Measurements from ENCODE around the gene PLXNA4. TPM values are rescaled to one million over a fixed set of nuclear protein-coding genes. Genes with fewer than 3 reads are reported as not detected.

Gene PLXNA4
- total RNA-seq, 1 experiment from 2014 or later: not detected

DNA sequence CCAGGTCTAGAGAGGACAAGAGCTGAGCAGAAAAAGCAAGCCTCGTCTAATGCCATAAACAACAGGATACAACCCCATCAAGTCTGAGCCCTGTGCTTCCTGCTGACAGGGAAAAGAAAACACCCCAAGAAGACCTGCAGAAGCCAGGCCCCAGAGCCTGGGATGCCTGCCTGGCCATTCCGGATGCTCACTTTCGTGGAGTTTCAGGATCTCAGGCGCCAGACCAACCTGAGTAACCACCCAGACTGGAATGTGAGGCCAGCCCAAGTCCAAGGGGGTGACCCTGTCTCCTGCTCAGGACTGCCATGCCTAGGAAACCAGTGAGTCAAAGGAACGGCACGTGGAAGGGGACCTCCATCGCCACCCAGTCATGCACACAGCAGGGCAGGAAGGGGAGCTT lies 74.3 kb downstream of the PLXNA4 start:
- no peaks in the 10 kb centered on the region for H3K79me2 ChIP-seq (ENCODE audit: insufficient read depth, low read length)
- H3K9me2 ChIP-seq (ENCODE audit: insufficient read depth): no peaks in the 10 kb centered on the region
- H2AFZ ChIP-seq (ENCODE audit: low read depth, low read length, poor library complexity, severe bottlenecking): no peak overlapping the region
- RAD21 ChIA-PET (ENCODE audit: low non-redundant PET in 1 of 2, low total read pairs in 2 of 2, uncharacterized antibody in 2 of 2, unreplicated experiment in 2 of 2): no interaction called here
- no peak overlapping the region for H3K4me3 ChIP-seq (replicated peaks in 1 of 2; ENCODE audit: low read depth in 1 of 2, low read length in 2 of 2)
- H3K4me2 ChIP-seq (ENCODE audit: low read length): no peak overlapping the region
- POLR2A ChIA-PET: no interaction called here
- no peaks in the 10 kb centered on the region for H4K20me1 ChIP-seq (ENCODE audit: insufficient read depth)
- BruUV-seq (replicated peaks): no TSS peak
- ATAC-seq: no peak
- H3K27me3 ChIP-seq (ENCODE audit: insufficient read depth, low read length): peaks cover 29% of the 10 kb centered on the region
- no peak overlapping the region for H3K9ac ChIP-seq (ENCODE audit: low read length)
- DNase-seq (ENCODE audit: low read depth, low spot score): no peak
- intact Hi-C loops (cut with micrococcal nuclease): no loop called here
- H3K36me3 ChIP-seq (ENCODE audit: control insufficient read depth in 1 of 2, insufficient read depth in 2 of 2, low read length in 2 of 2): no peaks in the 10 kb centered on the region
- no peaks in the 10 kb centered on the region for H3K9me3 ChIP-seq (ENCODE audit: control insufficient read depth in 1 of 2, insufficient read depth in 1 of 2, low read depth in 1 of 2, low read length in 2 of 2)
- CTCF ChIA-PET: no interaction called here
- no peaks in the 10 kb centered on the region for H3K4me1 ChIP-seq (ENCODE audit: control insufficient read depth in 1 of 2, insufficient read depth in 2 of 2, low read length in 2 of 2)
- H3K27ac ChIP-seq (ENCODE audit: low read depth, low read length): no peak overlapping the region
- no peak for TF ChIP-seq EZH2 (IDR thresholded peaks at IDR 0.05)
- no peak for TF ChIP-seq POLR2A (IDR thresholded peaks at IDR 0.05; ENCODE audit: borderline replicate concordance, extremely low read depth, insufficient read depth, insufficient read length)
- no peak for TF ChIP-seq CBX3 (IDR thresholded peaks at IDR 0.05; ENCODE audit: low read depth)
- TF ChIP-seq ZNF274 (IDR thresholded peaks at IDR 0.05; ENCODE audit: low read depth, low read length): no peak
- no peak for TF ChIP-seq CEBPB (IDR thresholded peaks at IDR 0.05; ENCODE audit: low read depth)
- TF ChIP-seq EGR1 (IDR thresholded peaks at IDR 0.05; ENCODE audit: low read depth): no peak

DNA sequence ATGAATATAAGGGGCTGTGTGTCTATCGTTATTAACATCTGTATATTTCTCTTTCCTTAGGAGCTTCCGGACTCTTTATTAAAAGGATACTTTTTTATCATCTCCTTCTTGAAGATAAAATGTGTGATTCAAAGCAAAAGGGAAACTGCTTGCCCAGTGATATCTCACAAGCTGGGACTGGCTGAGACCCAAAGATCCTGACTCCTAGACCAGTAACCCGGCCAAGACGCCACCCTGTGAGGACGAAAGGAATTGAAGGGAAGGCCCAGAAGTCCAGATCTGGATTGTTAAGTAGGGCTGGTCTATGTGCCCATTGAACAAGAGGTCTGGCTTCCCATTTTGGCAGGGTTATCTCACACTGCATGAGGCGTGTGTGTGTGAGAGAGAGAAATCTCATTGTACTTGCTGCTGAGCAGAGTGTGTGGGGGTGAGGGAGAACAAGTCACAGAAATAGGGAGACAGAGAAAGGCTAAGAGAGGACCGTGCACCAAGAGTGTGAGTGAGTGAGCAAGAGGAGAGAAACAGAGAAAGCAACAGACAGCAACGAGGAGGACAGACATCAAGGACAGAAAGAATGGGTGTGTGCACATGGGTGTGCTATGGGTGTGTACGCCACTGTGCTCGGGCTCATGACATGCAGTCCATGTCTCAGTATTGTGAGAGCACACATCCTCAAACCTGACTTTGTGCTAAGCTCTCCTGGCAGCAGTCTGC lies 75.4 kb downstream of the PLXNA4 start:
- Histone ChIP-seq H3K79me2 (ENCODE audit: insufficient read depth, low read length) (no peaks in the 10 kb centered on the region), H3K9me3 (ENCODE audit: control insufficient read depth in 1 of 2, insufficient read depth in 1 of 2, low read depth in 1 of 2, low read length in 2 of 2) (no peaks in the 10 kb centered on the region), H3K9me2 (ENCODE audit: insufficient read depth) (no peaks in the 10 kb centered on the region), H3K27ac (ENCODE audit: low read depth, low read length) (no peak overlapping the region), H3K4me2 (ENCODE audit: low read length) (no peak overlapping the region), H3K27me3 (ENCODE audit: insufficient read depth, low read length) (peaks cover 27% of the 10 kb centered on the region), H2AFZ (ENCODE audit: low read depth, low read length, poor library complexity, severe bottlenecking) (no peak overlapping the region), H3K4me1 (ENCODE audit: control insufficient read depth in 1 of 2, insufficient read depth in 2 of 2, low read length in 2 of 2) (no peaks in the 10 kb centered on the region), H3K4me3 (replicated peaks in 1 of 2; ENCODE audit: low read depth in 1 of 2, low read length in 2 of 2) (no peak overlapping the region), H3K9ac (ENCODE audit: low read length) (no peak overlapping the region), H3K36me3 (ENCODE audit: control insufficient read depth in 1 of 2, insufficient read depth in 2 of 2, low read length in 2 of 2) (no peaks in the 10 kb centered on the region), H4K20me1 (ENCODE audit: insufficient read depth) (no peaks in the 10 kb centered on the region)
- DNase-seq (ENCODE audit: low read depth, low spot score) (no peak), ATAC-seq (peak; percentile 69)
- RAD21 ChIA-PET (ENCODE audit: low non-redundant PET in 1 of 2, low total read pairs in 2 of 2, uncharacterized antibody in 2 of 2, unreplicated experiment in 2 of 2): no interaction called here
- POLR2A ChIA-PET: no interaction called here
- no peak for TF ChIP-seq EZH2phosphoT487 (IDR thresholded peaks at IDR 0.05; ENCODE audit: borderline replicate concordance)
- TF ChIP-seq EZH2 (IDR thresholded peaks at IDR 0.05): no peak
- no peak for TF ChIP-seq POLR2AphosphoS5 (IDR thresholded peaks at IDR 0.05; ENCODE audit: low read depth, low read length)
- no peak for TF ChIP-seq SIN3A (IDR thresholded peaks at IDR 0.05; ENCODE audit: low read depth)
- TF ChIP-seq CEBPB (IDR thresholded peaks at IDR 0.05; ENCODE audit: low read depth): no peak
- TF ChIP-seq RAD21 (IDR thresholded peaks at IDR 0.05; ENCODE audit: low read depth): peak; percentile 15; the same call in 1 of the 2 replicates
- TF ChIP-seq, protein P1, sequence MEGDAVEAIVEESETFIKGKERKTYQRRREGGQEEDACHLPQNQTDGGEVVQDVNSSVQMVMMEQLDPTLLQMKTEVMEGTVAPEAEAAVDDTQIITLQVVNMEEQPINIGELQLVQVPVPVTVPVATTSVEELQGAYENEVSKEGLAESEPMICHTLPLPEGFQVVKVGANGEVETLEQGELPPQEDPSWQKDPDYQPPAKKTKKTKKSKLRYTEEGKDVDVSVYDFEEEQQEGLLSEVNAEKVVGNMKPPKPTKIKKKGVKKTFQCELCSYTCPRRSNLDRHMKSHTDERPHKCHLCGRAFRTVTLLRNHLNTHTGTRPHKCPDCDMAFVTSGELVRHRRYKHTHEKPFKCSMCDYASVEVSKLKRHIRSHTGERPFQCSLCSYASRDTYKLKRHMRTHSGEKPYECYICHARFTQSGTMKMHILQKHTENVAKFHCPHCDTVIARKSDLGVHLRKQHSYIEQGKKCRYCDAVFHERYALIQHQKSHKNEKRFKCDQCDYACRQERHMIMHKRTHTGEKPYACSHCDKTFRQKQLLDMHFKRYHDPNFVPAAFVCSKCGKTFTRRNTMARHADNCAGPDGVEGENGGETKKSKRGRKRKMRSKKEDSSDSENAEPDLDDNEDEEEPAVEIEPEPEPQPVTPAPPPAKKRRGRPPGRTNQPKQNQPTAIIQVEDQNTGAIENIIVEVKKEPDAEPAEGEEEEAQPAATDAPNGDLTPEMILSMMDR (IDR thresholded peaks at IDR 0.05 in 2 of 3, conservative IDR thresholded peaks at IDR 0.05 in 1 of 3; ENCODE audit: borderline replicate concordance in 1 of 3, insufficient read depth in 1 of 3, low read depth in 2 of 3, low read length in 2 of 3): peak; percentile 6 to 30 (median 6); a peak in 2 of 6 replicates
- intact Hi-C loops (cut with micrococcal nuclease): no loop called here
- CTCF ChIA-PET: no interaction called here
- BruUV-seq (replicated peaks): no TSS peak
